PFSK-1 (cell line): Measurements from ENCODE around the gene JADE2.

ENCODE experiments used
- FOXP2 ChIP-seq: optimal IDR thresholded peaks from 2 replicates; pipeline ENCODE3; 2011; ENCODE audit warnings: borderline replicate concordance, control low read depth, inconsistent platforms; ENCODE audit not compliant: insufficient read depth; ENCODE audit errors: extremely low read length, extremely low read depth
- POLR2AphosphoS5 ChIP-seq: IDR thresholded peaks from 2 replicates; pipeline ENCODE4 v1.6.1; 2012; ENCODE audit warnings: low read depth, mild to moderate bottlenecking, control low read depth, low read length, moderate library complexity
- SIN3A ChIP-seq: IDR thresholded peaks from 2 replicates; pipeline ENCODE4 v1.6.1; 2012; ENCODE audit warnings: mild to moderate bottlenecking, low read length, moderate library complexity, borderline replicate concordance; ENCODE audit not compliant: insufficient read depth
- TAF1 ChIP-seq: IDR thresholded peaks from 2 replicates; pipeline ENCODE4 v1.6.1; 2012; ENCODE audit warnings: low read length, control low read depth, borderline replicate concordance; ENCODE audit not compliant: insufficient read depth
- TF ChIP-seq, protein P1 (sequence below), 2 experiments: IDR thresholded peaks; 2 replicates each; pipeline versions ENCODE4 v1.6.1 to v1.8.0; 2011 to 2012; ENCODE audit warnings: low read depth in 2 of 2, low read length in 2 of 2, control low read depth in 1 of 2, inconsistent platforms in 1 of 2, mild to moderate bottlenecking in 1 of 2, moderate library complexity in 1 of 2; ENCODE audit not compliant: insufficient read depth in 1 of 2

Gene JADE2

DNA sequence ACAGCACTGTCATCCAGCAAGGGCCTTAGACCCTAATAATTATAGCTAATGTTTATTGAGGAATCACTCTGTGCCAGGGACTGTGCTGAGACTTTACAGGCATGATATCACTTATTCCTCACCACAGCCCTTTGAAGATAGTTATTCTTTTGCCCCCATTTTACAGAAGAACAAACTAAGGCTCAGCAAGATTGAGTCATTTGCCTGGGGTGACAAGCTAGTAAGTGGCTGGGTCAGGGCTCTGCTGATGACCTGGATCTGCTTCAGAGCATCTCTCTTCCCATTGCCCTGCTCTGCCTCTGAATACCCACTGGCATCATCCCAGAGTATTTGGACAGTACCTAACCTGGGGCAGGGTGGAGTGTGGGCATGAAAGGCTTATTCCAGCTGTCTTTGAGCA lies 11.8 kb downstream of the JADE2 start:
- TF ChIP-seq TAF1 (no peak), FOXP2 (no peak), SIN3A (no peak), POLR2AphosphoS5 (no peak)
- TF ChIP-seq, protein P1, sequence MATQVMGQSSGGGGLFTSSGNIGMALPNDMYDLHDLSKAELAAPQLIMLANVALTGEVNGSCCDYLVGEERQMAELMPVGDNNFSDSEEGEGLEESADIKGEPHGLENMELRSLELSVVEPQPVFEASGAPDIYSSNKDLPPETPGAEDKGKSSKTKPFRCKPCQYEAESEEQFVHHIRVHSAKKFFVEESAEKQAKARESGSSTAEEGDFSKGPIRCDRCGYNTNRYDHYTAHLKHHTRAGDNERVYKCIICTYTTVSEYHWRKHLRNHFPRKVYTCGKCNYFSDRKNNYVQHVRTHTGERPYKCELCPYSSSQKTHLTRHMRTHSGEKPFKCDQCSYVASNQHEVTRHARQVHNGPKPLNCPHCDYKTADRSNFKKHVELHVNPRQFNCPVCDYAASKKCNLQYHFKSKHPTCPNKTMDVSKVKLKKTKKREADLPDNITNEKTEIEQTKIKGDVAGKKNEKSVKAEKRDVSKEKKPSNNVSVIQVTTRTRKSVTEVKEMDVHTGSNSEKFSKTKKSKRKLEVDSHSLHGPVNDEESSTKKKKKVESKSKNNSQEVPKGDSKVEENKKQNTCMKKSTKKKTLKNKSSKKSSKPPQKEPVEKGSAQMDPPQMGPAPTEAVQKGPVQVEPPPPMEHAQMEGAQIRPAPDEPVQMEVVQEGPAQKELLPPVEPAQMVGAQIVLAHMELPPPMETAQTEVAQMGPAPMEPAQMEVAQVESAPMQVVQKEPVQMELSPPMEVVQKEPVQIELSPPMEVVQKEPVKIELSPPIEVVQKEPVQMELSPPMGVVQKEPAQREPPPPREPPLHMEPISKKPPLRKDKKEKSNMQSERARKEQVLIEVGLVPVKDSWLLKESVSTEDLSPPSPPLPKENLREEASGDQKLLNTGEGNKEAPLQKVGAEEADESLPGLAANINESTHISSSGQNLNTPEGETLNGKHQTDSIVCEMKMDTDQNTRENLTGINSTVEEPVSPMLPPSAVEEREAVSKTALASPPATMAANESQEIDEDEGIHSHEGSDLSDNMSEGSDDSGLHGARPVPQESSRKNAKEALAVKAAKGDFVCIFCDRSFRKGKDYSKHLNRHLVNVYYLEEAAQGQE (IDR thresholded peaks at IDR 0.05; ENCODE audit: insufficient read depth in 1 of 2, low read depth in 2 of 2, low read length in 2 of 2): no peak

DNA sequence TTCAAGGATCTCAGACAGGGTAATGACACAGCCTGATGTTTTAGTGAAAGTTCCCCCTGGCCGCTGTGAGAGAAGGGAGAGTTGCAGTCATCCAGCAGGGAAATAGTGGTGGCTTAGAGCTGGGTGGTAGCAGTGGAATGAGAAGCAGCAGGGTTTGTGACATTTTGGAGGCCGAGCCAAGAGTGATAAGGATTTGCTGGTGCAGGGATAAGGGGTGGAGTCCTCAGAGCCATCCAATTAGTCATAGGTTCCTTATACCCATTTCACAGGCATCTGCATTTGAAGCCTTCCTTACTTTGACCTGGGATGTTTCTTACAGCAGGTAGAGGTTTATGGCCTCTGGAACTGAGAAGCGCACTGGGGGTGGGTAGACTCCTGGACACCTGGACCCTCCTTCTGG lies 12.8 kb downstream of the JADE2 start:
- TF ChIP-seq SIN3A: no peak
- TF ChIP-seq, protein P1 (IDR thresholded peaks at IDR 0.05; ENCODE audit: insufficient read depth in 1 of 2, low read depth in 2 of 2, low read length in 2 of 2): no peak

DNA sequence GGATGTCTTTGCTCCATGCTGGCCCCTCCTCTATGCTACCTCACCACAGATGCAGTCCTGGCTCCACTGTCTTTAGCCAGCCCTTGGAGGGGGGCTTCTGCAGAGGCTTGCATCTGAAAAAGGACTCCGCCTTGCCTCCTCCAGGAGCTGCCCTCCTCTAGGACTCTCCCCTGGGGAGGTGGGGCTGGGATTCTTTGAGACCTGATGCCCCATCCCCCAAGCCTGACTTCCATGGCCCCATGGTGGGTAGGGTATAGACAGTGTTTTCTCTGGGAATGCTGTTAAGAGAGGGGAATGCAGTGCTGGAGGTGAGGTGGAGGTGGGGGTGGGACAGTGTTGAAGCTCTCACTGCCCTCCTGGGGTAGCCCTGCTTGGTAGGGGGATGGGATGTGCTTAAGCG lies 14.3 kb downstream of the JADE2 start:
- no peak for TF ChIP-seq FOXP2
- TF ChIP-seq, protein P1 (IDR thresholded peaks at IDR 0.05; ENCODE audit: insufficient read depth in 1 of 2, low read depth in 2 of 2, low read length in 2 of 2): no peak
- TF ChIP-seq SIN3A: no peak
- TF ChIP-seq TAF1: no peak
- no peak for TF ChIP-seq POLR2AphosphoS5

DNA sequence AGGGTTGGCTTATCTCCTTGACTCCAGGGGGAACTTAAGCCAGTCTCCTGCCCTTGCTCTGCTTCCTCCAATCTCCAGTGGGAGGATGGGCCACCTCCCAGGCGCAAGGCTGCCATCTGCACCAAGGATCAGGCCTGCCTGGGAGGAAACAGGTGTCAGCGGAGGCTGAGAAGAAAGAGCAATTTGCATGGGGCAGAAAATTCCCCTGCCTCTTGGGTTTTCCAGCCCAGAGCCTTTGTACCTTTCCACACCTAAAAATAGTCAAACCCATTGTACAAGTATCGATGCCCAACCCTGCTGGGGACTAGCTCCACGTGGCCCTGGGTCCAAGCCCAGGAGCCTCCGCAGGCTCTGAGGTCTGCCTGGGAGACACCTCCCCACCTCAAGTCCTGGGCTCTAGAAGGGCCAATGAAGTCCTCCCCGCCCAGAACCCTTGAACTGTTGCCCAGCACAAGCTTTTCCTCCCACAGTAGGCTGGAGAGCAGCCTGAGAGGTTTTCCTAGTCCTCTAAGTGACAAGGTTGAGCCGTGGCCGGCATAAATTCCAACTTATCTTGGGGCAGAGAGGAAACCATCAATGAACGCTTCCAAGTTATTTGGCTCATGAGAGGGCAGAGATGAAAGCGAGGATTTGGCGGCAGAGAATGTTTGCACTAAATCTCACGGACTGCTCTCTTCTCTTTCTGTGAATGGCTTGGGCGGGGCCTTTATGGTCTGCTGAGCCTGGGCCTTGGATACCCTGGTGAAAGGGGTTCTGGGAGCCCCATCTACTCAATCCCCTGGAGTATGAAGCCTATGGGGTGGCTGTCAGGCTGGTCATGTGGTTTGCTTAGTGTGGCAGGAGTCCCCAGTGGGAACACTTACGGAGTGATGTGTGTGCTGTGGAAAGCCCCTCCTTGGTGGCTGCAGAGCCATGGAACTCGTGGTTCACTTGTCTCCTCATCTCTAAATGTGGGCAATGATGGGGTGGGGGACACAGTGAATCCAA lies 15.6 kb downstream of the JADE2 start:
- TF ChIP-seq POLR2AphosphoS5 (no peak), SIN3A (no peak), TAF1 (no peak), FOXP2 (no peak)
- TF ChIP-seq, protein P1 (IDR thresholded peaks at IDR 0.05; ENCODE audit: insufficient read depth in 1 of 2, low read depth in 2 of 2, low read length in 2 of 2): no peak
